Activated CD4-positive, alpha-beta T cell treated with anti-CD3 and anti-CD28 coated beads for 4 hours (primary cell): ENCODE results near the gene MAB21L3.
"Not testable (repeated sequence)": the region's sequence is repeated elsewhere in the genome, so short reads cannot be mapped to it uniquely, and the experiment has no call there.

Source experiments
- DNase-seq, 2 donors: peaks; one replicate each; pipeline ENCODE4 v3.0.0-alpha.2; 2020

MAB21L3 gene

GRCh38 chr1:116139592-116140134 lies 28.5 kb downstream of the MAB21L3 start:
- DNase-seq: no peak

- no peak for DNase-seq
These were observed 33.0 kb downstream of the MAB21L3 start for GRCh38 chr1:116144151-116144550.

DNA sequence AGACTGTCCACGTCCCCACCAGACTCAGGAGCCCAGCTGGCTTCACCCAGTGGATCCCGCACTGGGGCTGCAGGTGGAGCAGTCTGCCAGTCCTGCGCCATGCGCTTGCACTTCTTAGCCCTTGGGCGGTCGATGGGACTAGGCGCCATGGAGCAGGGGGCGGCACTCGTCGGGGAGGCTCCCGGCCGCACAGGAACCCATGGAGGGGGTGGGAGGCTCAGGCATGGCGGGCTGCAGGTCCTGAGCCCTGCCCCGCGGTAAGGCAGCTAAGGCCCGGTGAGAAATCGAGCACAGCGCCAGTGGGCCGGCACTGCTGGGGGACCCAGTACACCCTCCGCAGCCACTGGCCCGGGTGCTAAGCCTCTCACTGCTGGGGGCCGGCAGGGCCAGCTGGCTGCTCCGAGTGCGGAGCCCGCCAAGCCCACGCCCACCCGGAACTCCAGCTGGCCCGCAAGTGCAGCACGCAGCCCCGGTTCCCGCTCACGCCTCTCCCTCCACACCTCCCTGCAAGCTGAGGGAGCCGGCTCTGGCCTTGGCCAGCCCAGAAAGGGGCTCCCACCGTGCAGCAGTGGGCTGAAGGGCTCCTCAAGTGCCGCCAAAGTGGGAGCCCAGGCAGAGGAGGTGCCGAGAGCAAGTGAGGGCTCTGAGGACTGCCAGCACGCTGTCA lies 35.4 kb downstream of the MAB21L3 start:
- DNase-seq: not testable (repeated sequence)

- DNase-seq: no peak
These were observed 35.9 kb downstream of the MAB21L3 start for GRCh38 chr1:116147114-116147510.

GRCh38 chr1:116147972-116148371 lies 36.8 kb downstream of the MAB21L3 start:
- no peak for DNase-seq

DNA sequence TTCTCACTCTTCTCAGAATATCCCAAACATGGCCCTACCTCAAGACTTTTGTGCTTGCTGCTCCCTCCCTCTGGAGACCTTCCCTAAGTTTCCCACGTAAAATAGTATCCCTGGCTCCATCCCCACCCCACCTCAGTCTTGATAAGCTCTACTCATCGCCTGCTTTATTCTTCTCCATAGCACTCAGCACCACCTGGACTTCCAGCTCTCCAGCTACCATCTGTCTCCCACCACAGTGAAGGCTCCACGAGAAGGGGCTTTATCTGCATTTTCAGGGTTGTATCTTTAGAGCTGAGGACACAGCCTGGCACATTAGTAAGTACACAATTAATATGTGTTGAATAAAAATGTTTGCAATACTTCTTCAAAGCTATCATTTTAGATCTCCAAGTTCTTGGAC lies 37.8 kb downstream of the MAB21L3 start:
- no peak for DNase-seq

DNA sequence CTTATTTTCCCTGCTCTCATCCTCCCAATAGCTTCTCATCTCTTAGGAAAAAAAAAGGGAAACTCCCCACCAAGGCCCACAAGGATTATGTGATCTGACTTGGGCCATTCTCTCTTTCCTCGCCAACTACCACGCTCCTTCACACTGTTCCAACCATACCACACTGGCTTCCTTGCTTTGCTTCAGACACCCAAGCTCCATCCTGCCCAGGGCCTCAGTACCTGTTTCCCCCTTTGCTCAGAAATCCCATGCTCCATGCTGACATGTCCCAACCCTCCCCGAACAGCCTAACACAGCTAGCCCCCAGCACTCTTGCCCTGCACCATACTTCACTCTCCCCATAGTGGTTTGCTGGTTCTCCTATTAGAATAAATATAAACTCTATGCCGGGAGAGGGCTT lies 39.2 kb downstream of the MAB21L3 start:
- no peak for DNase-seq

DNA sequence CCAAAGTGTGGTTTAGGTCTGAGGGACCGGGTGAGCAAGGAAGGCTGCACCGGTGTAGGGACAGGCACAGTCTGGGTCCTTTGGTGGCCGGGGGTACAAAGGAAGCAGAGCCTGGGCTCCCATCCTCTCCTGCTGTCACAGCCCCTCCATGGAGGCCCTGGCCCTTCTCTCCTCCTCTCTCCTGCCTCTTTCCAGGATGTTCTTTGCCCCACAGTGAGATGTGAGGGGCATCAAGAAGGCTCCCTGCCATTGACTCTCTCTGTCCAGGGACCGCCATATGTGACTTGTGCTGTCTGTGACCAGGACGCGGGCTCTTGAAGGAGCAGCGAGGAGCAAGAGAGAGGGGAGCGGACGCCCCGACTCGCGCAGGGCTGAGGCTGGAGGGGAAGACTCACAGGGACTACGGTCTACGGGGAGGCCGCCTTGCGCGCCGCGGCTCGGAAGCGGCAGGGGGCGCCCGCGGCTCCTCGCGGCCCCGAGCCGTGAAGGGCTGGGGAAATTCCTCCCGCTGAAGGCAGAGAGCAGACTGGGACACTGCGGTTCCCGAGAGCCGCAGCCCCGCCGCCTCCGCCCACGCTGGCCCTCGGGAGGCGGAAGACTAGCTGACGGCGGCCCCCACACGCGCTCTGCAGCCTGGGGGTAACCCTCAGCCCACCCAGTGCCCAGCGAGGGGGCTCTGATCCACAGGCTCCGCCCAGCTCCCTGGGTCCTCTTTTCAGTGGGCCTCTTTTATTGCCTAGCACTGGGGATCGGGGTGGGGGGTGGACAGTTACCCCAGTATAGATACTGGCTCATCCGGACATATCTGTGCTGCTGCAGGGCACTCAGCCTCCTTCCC lies 40.8 kb downstream of the MAB21L3 start:
- DNase-seq: peak; percentile 78

- DNase-seq: no peak
These were observed 41.4 kb downstream of the MAB21L3 start for GRCh38 chr1:116152577-116152943.

DNA sequence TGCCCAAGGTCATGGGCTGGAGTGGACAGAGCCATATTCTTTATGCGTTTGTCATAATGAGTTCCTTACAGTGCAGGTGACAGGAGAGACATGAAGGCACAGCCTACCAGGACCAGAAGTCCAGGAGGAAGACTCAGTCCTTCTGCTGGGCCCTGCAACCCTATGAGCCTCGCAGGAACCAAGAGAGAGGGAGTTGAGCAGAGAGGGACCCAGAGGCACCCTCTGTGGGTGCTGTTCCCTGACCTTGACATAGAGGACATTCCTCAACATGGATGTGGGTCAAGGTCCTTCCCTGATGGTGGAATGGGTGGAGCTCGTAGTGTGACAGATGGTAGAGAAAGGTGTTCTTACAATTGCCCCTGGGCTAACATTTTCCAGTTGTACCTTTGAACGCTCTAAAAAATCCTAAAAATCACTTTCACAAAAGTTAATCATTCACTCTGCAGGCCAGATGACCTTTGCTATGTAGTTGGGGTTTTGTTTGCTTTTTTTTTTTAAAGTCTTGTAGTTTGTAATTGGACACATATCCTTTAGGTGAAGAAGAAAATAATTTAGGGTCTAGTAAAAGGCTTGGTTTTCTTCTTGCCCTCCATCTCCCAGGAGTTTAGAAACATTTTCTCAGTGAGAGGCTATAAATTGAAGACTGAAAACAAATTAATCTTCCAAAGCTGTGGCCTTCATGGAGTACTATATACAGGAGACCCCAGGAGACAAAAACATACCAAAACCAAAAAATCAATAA lies 41.9 kb downstream of the MAB21L3 start:
- DNase-seq: no peak

GRCh38 chr1:116153692-116154031 lies 42.5 kb downstream of the MAB21L3 start:
- DNase-seq: no peak

GRCh38 chr1:116154536-116154935 lies 43.3 kb downstream of the MAB21L3 start:
- DNase-seq: no peak

DNA sequence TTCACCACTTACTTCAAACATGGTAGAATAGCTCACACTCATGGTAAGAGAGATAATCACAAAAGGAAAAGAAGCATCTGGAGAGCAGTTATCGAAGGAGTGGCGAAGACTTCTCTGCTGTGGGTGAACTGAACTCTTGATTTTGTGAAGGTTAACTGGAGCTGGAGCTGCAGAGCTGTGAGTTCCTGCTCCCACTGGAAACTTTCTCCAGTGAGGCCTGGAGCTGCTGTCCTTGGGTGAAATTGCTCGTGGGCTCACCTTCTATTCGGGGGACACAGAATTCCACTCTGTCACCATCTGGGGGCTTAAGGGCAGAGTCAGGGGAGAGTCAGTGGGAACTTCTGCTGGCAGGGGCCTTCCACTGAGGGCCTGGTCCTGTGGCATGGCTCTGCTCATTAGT lies 45.9 kb downstream of the MAB21L3 start:
- no peak for DNase-seq

- no peak for DNase-seq
These were observed 48.0 kb downstream of the MAB21L3 start for GRCh38 chr1:116159177-116159576.

GRCh38 chr1:116159611-116160010 lies 48.4 kb downstream of the MAB21L3 start:
- DNase-seq: no peak

GRCh38 chr1:116161390-116161789 lies 50.2 kb downstream of the MAB21L3 start:
- no peak for DNase-seq

DNA sequence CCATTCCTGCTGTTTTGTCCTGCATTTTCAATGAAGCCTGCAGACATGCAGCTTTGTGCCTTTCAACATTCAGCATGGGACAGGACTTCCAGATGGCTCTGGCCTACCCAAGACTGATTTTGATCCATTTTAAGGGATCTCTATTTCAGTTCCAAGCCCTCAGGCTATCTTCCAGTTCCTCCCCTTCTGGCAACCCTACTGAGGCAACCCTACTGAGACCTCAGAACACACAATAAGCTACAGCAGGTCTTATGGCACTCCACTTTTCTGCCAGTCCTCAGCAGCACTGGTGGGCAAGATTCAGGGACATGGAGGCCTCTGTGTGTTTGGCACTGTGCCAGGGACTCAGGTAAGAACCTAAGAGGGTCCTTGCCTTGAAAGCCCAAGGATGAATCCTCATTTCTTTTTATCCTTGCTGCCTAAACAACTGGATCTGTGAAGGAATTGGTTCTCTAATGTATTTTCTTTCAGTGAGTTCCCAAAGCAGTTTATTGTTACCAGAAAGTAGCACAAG lies 50.7 kb downstream of the MAB21L3 start:
- no peak for DNase-seq

DNA sequence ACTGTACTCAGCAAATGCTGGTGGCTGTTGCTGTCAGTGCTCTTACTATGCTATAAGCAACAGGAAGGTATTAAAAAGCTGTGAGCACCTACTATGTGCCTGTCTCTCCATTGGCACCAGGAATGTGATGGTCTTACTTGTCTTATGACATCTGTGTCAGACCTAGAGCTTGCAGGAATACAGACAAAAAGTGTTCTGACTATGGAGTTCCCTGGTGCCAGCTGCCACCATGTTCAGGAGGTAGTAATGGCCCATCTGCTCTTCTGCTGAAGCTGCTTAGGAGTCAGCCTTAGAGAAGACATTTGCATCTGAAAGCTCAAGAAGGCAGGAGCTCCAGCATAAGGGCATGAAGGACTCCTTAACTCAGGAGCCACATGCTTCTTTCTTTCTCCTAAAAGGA lies 52.3 kb downstream of the MAB21L3 start:
- DNase-seq: no peak

- DNase-seq: no peak
These were observed 53.0 kb downstream of the MAB21L3 start for GRCh38 chr1:116164150-116164549.

DNA sequence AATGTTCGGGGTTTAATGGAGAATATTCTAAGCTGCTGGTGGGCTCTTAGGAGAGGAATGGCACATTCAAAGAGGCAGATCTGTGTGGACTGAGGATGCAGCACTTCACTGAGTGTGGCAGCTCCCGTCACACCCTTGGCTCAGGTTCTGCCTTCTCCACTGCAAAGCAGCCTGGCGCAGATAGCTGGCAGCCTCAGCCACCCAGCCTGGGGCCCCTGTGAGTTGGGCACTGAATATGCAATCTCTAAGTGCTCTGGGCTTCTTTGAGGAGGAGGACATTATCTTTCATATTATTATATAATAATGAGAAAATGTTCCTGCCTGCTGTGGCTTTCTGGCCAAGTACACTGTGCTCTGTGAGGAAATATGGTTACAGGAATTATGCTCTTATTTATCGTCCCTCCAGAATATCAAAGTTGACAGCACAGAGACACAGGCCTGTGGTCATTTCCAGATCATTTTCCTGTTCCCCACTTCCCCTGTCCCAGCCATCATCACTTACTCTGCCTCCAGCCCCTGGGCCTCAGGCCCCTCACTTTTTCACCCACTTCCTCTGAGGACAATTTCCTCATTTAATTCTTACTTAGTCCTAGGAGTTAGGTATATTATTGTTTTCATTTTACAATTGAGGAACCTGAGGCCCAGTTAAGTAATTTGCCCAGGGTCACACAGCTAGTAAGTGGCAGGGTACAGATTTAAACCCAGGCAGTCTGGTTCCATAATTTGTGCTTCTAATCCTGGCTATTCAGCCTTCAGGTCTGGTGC lies 53.6 kb downstream of the MAB21L3 start:
- DNase-seq: no peak

- DNase-seq: no peak
These were observed 54.4 kb downstream of the MAB21L3 start for GRCh38 chr1:116165572-116165971.

DNA sequence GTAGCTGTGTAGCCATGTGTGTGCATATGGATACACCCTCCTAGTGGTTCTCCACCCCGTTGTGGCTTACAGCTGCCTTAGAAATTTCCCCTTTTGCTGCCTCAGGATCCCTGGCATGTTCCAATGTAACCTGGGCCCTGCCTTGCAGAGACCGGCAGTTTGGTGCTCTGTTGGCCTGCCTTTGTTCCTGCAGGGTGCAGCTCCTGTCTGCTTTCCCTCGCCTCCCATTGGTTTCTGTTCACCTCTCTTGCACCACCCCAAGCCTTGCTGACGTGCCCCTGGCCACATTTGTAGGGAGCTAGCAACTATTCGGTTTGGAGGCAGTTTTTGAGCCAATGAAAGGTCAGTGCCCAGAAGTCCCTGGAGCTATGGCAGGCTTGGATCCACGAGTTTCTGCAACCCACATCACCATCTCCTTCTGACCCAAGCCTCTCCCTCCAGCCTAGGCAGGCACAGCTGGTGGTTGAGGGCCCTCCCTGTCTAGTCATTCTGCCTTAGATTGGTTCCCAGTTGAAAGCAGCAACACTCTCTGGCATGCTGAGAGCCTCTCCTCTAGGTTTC lies 54.9 kb downstream of the MAB21L3 start:
- no peak for DNase-seq
